HUES48 (cell line): Measurements from ENCODE around the gene TRAK1.
"Not testable (repeated sequence)": the region's sequence is repeated elsewhere in the genome, so short reads cannot be mapped to it uniquely, and the experiment has no call there.

ENCODE experiments used
- H3K27ac ChIP-seq: one replicate; pipeline ENCODE4 v1.7.0; 2013; ENCODE audit warnings: low read depth, low read length, inconsistent platforms
- H3K27me3 ChIP-seq: 2 replicates; pipeline ENCODE4 v1.6.1; 2013; ENCODE audit warnings: mild to moderate bottlenecking, low read length; ENCODE audit not compliant: control insufficient read depth, insufficient read depth
- H3K36me3 ChIP-seq: 2 replicates; pipeline ENCODE4 v1.6.1; 2013; ENCODE audit warnings: low read length; ENCODE audit not compliant: control insufficient read depth, insufficient read depth
- H3K4me1 ChIP-seq: 2 replicates; pipeline ENCODE4 v1.6.1; 2013; ENCODE audit warnings: mild to moderate bottlenecking, low read length; ENCODE audit not compliant: control insufficient read depth, insufficient read depth
- H3K4me3 ChIP-seq: 2 replicates; pipeline ENCODE4 v1.5.1; 2013; ENCODE audit warnings: mild to moderate bottlenecking, low read depth, low read length
- H3K9ac ChIP-seq: 2 replicates; pipeline ENCODE4 v1.6.1; 2013; ENCODE audit warnings: mild to moderate bottlenecking, low read depth, low read length, moderate library complexity
- H3K9me3 ChIP-seq: 2 replicates; pipeline ENCODE4 v1.6.1; 2013; ENCODE audit warnings: low read length; ENCODE audit not compliant: control insufficient read depth, insufficient read depth

TRAK1 gene, protein sequence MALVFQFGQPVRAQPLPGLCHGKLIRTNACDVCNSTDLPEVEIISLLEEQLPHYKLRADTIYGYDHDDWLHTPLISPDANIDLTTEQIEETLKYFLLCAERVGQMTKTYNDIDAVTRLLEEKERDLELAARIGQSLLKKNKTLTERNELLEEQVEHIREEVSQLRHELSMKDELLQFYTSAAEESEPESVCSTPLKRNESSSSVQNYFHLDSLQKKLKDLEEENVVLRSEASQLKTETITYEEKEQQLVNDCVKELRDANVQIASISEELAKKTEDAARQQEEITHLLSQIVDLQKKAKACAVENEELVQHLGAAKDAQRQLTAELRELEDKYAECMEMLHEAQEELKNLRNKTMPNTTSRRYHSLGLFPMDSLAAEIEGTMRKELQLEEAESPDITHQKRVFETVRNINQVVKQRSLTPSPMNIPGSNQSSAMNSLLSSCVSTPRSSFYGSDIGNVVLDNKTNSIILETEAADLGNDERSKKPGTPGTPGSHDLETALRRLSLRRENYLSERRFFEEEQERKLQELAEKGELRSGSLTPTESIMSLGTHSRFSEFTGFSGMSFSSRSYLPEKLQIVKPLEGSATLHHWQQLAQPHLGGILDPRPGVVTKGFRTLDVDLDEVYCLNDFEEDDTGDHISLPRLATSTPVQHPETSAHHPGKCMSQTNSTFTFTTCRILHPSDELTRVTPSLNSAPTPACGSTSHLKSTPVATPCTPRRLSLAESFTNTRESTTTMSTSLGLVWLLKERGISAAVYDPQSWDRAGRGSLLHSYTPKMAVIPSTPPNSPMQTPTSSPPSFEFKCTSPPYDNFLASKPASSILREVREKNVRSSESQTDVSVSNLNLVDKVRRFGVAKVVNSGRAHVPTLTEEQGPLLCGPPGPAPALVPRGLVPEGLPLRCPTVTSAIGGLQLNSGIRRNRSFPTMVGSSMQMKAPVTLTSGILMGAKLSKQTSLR

DNA sequence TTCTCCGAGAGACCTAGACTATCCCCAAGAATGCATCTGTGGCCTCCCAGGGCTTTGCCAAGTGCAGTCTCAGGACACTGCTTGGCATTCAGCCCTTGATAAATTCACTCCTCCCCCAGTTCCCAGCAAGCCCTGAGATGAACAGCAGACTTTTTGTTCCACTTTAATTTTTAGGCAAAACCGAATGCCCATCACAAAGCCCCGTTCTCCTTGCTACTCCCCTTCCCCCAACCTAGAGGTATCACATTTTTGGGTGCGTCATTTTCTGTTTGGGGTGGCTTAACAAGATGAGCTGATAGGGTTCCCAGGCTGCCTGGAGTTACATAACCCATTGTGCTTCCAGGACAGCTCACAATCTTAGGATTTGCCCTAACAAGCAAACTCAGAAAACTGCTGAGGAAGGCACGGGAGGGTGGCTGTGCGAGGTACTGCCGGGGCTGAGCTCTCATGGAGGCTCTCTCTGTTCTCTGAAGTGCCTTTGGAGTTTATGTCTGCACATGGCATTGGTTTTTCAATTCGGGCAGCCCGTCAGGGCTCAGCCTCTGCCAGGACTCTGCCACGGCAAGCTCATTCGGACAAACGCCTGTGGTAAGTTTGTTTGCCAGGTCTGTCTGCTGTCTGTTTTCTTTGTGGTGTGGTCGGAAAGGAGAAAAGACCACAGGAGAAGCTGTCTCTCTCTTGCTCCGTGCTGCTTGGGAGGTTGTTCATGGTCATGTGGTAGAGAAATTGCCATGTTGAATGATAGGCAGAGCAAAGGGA lies at the start of gene TRAK1:
TRAK1 (plus strand) TSS at position 385 of the 759 bp plus-strand sequence; CDS start at position 498, 113 bp downstream.
- H3K27ac ChIP-seq = no peak within 1 kb of the TSS
- no peak within 1 kb of the TSS for H3K9ac ChIP-seq
- H3K4me1 ChIP-seq = peaks cover 14% of the 10 kb centered on the region
- H3K9me3 ChIP-seq = no peaks in the 10 kb centered on the region
- no peaks in the 10 kb centered on the region for H3K36me3 ChIP-seq
- no peak within 1 kb of the TSS for H3K4me3 ChIP-seq
- no peaks in the 10 kb centered on the region for H3K27me3 ChIP-seq

DNA sequence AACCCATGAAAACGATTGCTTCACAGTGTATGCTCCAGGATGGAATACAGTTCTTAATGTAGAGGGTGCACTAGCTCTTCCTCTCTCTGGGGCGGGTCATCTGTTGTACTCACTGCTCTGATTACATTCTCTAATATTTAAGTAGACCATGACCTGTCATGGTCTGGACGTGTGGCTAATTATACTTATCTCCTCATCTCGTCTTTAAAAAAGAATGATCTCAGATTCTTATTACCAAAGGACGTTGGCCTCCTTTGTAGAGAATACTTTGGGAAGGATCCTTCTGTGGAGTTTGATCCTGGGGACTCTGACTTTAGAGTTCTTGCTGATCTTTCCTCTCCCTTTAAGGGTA lies 48.4 kb upstream of the TRAK1 start:
- no peaks in the 10 kb centered on the region for H3K36me3 ChIP-seq
- no peaks in the 10 kb centered on the region for H3K9me3 ChIP-seq
- peaks cover 27% of the 10 kb centered on the region for H3K4me1 ChIP-seq
- peak overlapping the region; percentile 53 for H3K4me3 ChIP-seq
- H3K27me3 ChIP-seq = no peaks in the 10 kb centered on the region
- H3K9ac ChIP-seq = peak overlapping the region; percentile 56
- peak overlapping the region; percentile 98 for H3K27ac ChIP-seq

DNA sequence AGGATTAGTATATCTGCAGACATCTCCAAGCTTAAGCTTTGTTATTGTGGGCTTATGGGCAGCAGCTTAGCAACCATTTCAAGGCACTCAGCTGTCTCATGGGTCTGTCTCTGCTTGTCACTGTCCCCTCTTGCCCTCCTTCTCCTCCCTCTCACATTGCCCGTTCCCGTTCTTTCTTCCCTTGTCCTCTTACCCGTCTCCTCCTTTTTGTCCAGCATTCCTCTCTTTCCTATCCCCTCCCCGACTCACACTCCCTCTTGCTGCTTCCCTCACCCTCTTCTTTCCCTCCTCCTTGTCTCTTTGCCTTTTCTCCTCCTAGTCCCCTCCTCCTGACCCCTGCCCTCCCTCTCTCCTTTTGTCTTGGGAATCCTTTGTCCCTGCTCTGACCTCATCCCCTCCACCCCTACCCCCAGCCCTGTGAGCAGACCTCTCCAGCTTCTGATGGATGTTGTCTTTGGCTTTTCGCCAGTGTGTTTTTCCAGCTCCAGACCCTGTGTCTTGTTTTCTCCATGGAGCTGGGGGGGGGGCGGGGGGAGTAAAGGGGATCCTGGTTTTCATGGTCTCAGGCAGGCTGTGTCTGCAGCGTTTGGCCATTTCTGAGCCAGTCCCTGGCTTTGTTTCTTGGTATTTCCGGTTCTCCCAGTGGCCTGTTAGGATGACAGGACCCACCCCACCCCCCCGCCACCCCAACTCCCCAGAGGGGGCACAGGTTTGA lies 47.9 kb upstream of the TRAK1 start:
- H3K27me3 ChIP-seq = no peaks in the 10 kb centered on the region
- H3K4me1 ChIP-seq = peaks cover 27% of the 10 kb centered on the region
- peak overlapping the region; percentile 98 for H3K27ac ChIP-seq
- H3K36me3 ChIP-seq = no peaks in the 10 kb centered on the region
- H3K4me3 ChIP-seq = peak overlapping the region; percentile 53
- no peaks in the 10 kb centered on the region for H3K9me3 ChIP-seq
- H3K9ac ChIP-seq = peak overlapping the region; percentile 56

DNA sequence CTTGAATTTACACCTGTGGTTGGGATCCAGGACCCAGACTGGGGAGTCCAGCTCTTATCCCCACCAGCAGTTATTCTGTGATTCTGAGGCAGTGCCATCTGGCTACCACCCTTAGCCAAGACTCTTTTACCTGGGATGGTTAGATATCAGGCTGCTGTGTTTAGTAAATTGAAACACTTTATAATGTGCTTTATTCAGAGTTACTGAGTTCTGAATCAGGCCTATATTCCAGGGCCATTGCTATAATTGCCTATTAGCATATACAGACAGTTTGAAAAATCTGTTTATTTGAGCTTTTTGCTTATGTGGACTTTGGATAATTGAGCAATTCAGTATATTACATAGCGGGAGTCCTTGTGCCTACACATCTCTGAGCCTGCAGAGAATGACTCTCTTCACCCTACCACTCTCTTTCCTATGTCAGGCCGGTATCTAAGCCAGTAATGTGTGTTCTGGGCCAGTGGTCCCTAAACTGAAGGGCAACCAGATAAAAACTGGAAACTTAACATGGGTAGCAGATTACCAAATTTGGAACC lies 45.4 kb upstream of the TRAK1 start:
- H3K36me3 ChIP-seq = no peaks in the 10 kb centered on the region
- no peak overlapping the region for H3K9ac ChIP-seq
- H3K4me3 ChIP-seq = no peak overlapping the region
- peaks cover 29% of the 10 kb centered on the region for H3K4me1 ChIP-seq
- H3K27ac ChIP-seq = no peak overlapping the region
- H3K27me3 ChIP-seq = no peaks in the 10 kb centered on the region
- H3K9me3 ChIP-seq = no peaks in the 10 kb centered on the region

DNA sequence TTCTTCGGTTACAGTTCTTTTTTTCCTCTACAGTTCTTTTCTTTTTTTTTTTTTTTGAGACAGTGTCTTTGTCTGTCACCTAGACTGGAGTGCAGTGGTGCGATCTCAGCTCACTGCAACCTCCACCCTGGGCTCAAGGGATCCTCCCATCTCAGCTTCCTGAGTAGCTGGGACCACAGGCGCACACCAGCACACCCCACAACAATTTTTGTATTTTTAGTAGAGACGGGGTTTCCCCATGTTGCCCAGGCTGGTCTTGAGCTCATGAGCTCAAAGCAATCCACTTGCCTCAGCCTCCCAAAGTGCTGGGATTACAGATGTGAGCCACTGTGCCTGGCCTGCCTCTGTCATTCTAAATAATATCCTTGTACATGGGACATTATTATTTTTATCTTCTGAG lies 42.6 kb upstream of the TRAK1 start:
- not testable (repeated sequence) for H3K4me3 ChIP-seq, H3K9ac ChIP-seq, H3K27ac ChIP-seq, H3K36me3 ChIP-seq, H3K9me3 ChIP-seq, H3K27me3 ChIP-seq
- H3K4me1 ChIP-seq = peaks cover 47% of the 10 kb centered on the region

DNA sequence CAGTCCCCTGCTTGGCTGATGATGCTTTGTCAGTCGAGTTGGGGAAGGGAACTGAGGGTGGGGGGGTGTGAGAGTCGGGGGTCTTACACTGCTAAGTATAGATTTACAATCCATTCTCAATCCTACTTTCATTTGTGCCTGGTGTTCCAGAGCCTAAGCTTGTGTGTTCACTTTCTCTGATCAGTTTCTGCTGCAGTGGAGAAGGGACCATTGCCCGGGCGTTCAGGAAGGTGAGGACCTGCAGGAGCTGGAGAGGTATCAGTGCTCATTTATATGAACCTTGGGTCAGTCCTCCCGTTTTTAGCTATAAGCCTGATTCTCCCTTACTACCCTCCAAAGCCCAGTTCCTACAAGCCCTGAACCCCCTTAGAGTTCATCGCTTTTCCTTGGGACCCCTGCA lies 41.0 kb upstream of the TRAK1 start:
- H3K27me3 ChIP-seq = no peaks in the 10 kb centered on the region
- no peaks in the 10 kb centered on the region for H3K9me3 ChIP-seq
- no peak overlapping the region for H3K4me3 ChIP-seq
- no peak overlapping the region for H3K27ac ChIP-seq
- peaks cover 46% of the 10 kb centered on the region for H3K4me1 ChIP-seq
- H3K9ac ChIP-seq = no peak overlapping the region
- no peaks in the 10 kb centered on the region for H3K36me3 ChIP-seq

DNA sequence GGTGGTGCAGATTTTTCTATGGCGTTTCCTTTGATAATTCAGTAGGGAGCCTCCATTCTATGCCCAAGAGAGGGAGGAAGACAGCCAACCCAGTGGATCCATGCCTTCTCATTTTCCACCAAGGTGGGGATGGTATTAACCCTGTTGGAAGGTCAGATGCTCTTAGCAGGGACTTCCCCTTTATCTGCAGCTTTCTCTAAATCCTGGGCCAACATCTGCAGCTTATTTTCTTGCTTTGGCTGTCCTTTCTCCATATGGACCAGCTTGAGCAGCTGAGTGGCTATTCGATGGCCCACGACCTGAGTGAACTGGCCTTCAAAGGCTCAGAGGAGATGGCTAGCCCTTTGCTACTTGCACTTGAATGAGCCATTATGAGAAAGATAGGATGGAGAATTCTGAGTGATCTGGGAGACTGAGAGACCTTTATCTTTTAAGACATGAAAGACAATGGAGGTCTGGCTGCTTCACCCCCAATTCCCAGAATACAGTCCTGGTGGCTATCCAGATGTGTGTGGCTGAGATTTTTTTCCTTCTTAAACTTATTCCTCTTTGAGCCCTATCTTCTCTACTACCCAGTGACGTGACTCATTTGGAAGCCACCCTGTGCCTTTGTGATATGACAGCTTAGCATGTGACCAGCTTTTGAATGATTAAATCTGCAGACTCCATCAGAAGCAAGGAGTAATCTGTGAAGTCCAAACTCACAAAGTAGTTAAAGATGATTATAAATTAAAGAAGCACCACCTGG lies 39.6 kb upstream of the TRAK1 start:
- Histone ChIP-seq H3K9ac (no peak overlapping the region), H3K27ac (peak overlapping the region; percentile 29)

DNA sequence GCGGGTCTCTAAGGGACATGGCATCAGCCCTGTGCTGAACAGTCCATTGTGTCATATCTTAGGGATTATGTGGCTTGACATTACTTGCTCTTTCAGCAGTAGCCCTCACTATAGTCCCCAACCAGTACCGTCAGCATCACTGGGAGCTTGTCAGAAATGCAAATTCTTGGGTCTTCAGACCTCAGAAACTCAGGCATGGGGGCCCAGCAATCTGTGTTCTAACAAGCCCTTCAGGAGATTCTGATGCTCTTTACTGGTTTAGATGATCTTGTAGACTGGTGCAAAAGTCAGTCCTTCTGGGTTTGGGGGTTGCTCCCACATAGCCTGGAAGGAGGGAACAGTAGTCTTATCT lies 39.0 kb upstream of the TRAK1 start:
- H3K4me3 ChIP-seq = no peak overlapping the region
- H3K9ac ChIP-seq = no peak overlapping the region
- peaks cover 41% of the 10 kb centered on the region for H3K4me1 ChIP-seq
- H3K9me3 ChIP-seq = no peaks in the 10 kb centered on the region
- H3K36me3 ChIP-seq = no peaks in the 10 kb centered on the region
- peak overlapping the region; percentile 73 for H3K27ac ChIP-seq
- H3K27me3 ChIP-seq = no peaks in the 10 kb centered on the region

More for the DNA sequence above, 39.6 kb upstream of the TRAK1 start:
- Histone ChIP-seq H3K27me3 (no peaks in the 10 kb centered on the region), H3K9me3 (no peaks in the 10 kb centered on the region), H3K4me3 (no peak overlapping the region), H3K4me1 (peaks cover 36% of the 10 kb centered on the region), H3K36me3 (no peaks in the 10 kb centered on the region)

DNA sequence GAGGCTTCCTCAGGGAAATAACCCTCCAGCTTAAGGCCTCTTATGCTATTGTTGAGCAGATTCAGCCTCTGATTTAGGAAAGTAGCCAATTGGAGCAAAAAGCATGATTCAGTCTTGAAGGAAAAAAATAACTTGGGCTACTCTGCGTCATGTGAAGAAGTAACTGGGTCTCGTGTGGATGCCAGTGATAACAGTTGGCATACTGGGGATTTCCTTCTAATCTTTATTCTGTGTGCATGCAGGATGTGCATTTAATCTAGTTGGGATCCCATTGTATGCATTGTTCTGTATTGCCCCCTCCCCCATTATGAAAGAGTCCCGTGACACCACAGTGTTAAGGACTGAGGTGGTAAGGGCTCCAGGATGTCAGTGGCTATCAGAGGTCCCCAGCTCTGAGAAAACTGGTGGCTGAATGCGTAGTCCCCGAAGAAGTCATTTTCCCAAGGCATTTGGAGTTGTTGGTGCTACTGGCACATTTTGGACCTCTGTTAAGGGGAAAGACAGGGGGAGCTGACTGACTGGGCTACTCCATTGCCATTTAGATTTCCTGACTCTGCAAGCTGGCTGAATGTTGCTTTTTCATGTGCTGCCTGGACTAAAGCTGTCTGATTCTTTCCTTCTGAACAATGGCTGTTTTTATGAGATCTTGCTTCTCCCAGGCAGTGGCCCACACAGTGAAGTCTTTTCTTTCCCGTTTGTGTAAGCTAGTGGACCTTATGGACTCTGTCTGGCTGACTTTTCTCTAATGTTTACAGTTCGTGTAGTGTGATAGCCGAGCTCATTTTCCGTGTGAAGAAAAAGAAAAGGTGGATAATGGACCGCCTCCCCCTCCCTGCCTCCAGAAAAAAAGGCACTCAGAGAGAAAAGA lies 38.4 kb upstream of the TRAK1 start:
- H3K4me1 ChIP-seq = peaks cover 47% of the 10 kb centered on the region
- H3K9ac ChIP-seq = 0 out of 2 replicates have a peak overlapping the region, but pooled peaks have one; percentile 13
- no peaks in the 10 kb centered on the region for H3K27me3 ChIP-seq
- H3K36me3 ChIP-seq = no peaks in the 10 kb centered on the region
- H3K9me3 ChIP-seq = no peaks in the 10 kb centered on the region
- no peak overlapping the region for H3K4me3 ChIP-seq
- H3K27ac ChIP-seq = peak overlapping the region; percentile 73
